ENCODE results near the gene TDRD3. TPM values are rescaled to one million over a fixed set of nuclear protein-coding genes. Genes with fewer than 3 reads are reported as not detected.

Gene TDRD3
- total RNA-seq, 2 donors from 2014 or later, result 18.8 to 39.2 TPM

DNA sequence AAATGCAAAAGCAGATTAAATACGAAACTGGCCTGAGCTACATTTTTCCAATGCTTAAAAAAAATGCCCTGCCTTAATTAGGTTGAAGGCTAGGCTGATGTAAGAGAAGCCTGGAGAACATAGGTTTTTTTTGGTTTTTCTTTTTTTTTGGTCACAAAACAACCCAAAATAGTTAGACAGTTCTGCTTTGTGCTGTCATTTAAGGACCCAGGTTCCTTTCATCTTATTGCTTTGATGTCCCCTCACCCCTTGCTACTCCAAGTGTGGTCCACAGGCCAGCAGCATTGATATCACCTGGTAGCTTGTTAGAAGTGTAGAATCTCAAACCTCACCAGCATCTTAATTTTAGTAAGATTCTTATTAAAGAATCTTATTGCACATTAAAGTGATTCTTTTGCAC lies 14.4 kb downstream of the TDRD3 start:
- TF ChIP-seq, protein P1, sequence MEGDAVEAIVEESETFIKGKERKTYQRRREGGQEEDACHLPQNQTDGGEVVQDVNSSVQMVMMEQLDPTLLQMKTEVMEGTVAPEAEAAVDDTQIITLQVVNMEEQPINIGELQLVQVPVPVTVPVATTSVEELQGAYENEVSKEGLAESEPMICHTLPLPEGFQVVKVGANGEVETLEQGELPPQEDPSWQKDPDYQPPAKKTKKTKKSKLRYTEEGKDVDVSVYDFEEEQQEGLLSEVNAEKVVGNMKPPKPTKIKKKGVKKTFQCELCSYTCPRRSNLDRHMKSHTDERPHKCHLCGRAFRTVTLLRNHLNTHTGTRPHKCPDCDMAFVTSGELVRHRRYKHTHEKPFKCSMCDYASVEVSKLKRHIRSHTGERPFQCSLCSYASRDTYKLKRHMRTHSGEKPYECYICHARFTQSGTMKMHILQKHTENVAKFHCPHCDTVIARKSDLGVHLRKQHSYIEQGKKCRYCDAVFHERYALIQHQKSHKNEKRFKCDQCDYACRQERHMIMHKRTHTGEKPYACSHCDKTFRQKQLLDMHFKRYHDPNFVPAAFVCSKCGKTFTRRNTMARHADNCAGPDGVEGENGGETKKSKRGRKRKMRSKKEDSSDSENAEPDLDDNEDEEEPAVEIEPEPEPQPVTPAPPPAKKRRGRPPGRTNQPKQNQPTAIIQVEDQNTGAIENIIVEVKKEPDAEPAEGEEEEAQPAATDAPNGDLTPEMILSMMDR (IDR thresholded peaks at IDR 0.05), result no peak
- ATAC-seq (ENCODE audit: insufficient number of reproducible peaks, low FRiP score, low read depth) (no peak), DNase-seq (ENCODE audit: low spot score) (no peak)
- Histone ChIP-seq H3K4me1 (ENCODE audit: control insufficient read depth in 1 of 2, low read depth in 2 of 2) (peaks cover 24 to 33% of the 10 kb centered on the region in 2 donors), H3K4me3 (no peak overlapping the region), H3K36me3 (no peaks in the 10 kb centered on the region), H3K27ac (no peak overlapping the region), H3K27me3 (replicated peaks; ENCODE audit: insufficient read depth) (no peaks in the 10 kb centered on the region), H3K9me3 (no peaks in the 10 kb centered on the region)

GRCh38 chr13:60411983-60412382 lies 15.0 kb downstream of the TDRD3 start:
- DNase-seq (ENCODE audit: low spot score), result no peak
- no peak for ATAC-seq (ENCODE audit: insufficient number of reproducible peaks, low FRiP score, low read depth)

GRCh38 chr13:60412909-60413616 lies 16.0 kb downstream of the TDRD3 start:
- H3K9me3 ChIP-seq, result no peaks in the 10 kb centered on the region
- no peak overlapping the region for H3K4me3 ChIP-seq
- H3K27ac ChIP-seq, result no peak overlapping the region
- no peaks in the 10 kb centered on the region for H3K27me3 ChIP-seq (replicated peaks; ENCODE audit: insufficient read depth)
- no peak for DNase-seq (ENCODE audit: low spot score)
- H3K4me1 ChIP-seq (ENCODE audit: control insufficient read depth in 1 of 2, low read depth in 2 of 2), result peaks cover 24 to 33% of the 10 kb centered on the region in 2 donors
- no peaks in the 10 kb centered on the region for H3K36me3 ChIP-seq
- ATAC-seq (ENCODE audit: insufficient number of reproducible peaks, low FRiP score, low read depth), result no peak
- TF ChIP-seq, protein P1 (IDR thresholded peaks at IDR 0.05), result no peak

More at GRCh38 chr13:60411983-60412382, 15.0 kb downstream of the TDRD3 start:
- TF ChIP-seq, protein P1 (IDR thresholded peaks at IDR 0.05), result no peak
- H3K27ac ChIP-seq, result no peak overlapping the region
- H3K27me3 ChIP-seq (replicated peaks; ENCODE audit: insufficient read depth), result no peaks in the 10 kb centered on the region
- H3K4me3 ChIP-seq, result no peak overlapping the region
- peaks cover 24 to 33% of the 10 kb centered on the region in 2 donors for H3K4me1 ChIP-seq (ENCODE audit: control insufficient read depth in 1 of 2, low read depth in 2 of 2)
- H3K36me3 ChIP-seq, result no peaks in the 10 kb centered on the region
- no peaks in the 10 kb centered on the region for H3K9me3 ChIP-seq

- no peak overlapping the region for H3K4me3 ChIP-seq
- no peak overlapping the region for H3K27ac ChIP-seq
- peaks cover 24 to 33% of the 10 kb centered on the region in 2 donors for H3K4me1 ChIP-seq (ENCODE audit: control insufficient read depth in 1 of 2, low read depth in 2 of 2)
- TF ChIP-seq, protein P1 (IDR thresholded peaks at IDR 0.05), result no peak
- H3K27me3 ChIP-seq (replicated peaks; ENCODE audit: insufficient read depth), result no peaks in the 10 kb centered on the region
- no peaks in the 10 kb centered on the region for H3K36me3 ChIP-seq
- H3K9me3 ChIP-seq, result no peaks in the 10 kb centered on the region
- ATAC-seq (ENCODE audit: insufficient number of reproducible peaks, low FRiP score, low read depth) (no peak), DNase-seq (ENCODE audit: low spot score) (no peak)
These were observed 17.2 kb downstream of the TDRD3 start for GRCh38 chr13:60414177-60414576.

- no peaks in the 10 kb centered on the region for H3K36me3 ChIP-seq
- H3K4me3 ChIP-seq, result no peak overlapping the region
- H3K27ac ChIP-seq, result no peak overlapping the region
- no peaks in the 10 kb centered on the region for H3K9me3 ChIP-seq
- TF ChIP-seq, protein P1 (IDR thresholded peaks at IDR 0.05), result no peak
- H3K27me3 ChIP-seq (replicated peaks; ENCODE audit: insufficient read depth), result no peaks in the 10 kb centered on the region
- DNase-seq (ENCODE audit: low spot score), result no peak
- peaks cover 12 to 24% of the 10 kb centered on the region in 2 donors for H3K4me1 ChIP-seq (ENCODE audit: control insufficient read depth in 1 of 2, low read depth in 2 of 2)
- ATAC-seq (ENCODE audit: insufficient number of reproducible peaks, low FRiP score, low read depth), result no peak
These were observed 20.7 kb downstream of the TDRD3 start for GRCh38 chr13:60417734-60418133.
